Measurements from ENCODE around the gene SLC5A12.

The SLC5A12 gene

DNA sequence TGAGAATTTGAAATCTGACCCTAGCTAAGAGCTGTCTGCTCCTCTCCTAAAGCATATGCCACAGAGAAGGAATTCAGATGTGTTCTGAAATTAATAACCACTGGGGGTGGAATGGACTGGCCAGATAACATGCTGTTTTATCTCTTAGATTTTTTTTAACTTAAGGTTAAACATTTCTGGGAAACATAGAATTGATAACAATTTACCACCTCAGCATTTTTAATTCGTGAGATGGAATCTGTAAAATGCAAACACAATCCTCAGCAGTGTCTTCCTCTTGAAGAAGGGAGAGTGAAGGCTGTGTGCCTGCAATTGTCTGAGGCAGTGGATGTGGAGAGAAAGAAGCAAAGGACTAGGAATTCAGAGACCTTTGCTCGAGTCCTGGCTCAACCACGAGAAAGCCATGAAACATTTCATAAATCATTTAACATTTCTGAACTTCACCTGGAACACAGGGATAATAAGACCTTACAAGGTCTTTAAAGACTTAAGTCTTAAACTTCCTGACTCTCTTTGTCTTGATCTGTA is at the start of gene SLC5A12:
TSS of gene SLC5A12 (minus strand) at position 113 of the 528 bp plus-strand sequence. CDS start 346 bp downstream, outside the sequence.
- no peaks in the 10 kb centered on the region for H3K4me1 Mint-ChIP-seq
- DNase-seq (ENCODE audit: low spot score in 2 of 2): no peak
- H3K4me3 Mint-ChIP-seq: no peak within 1 kb of the TSS
- ATAC-seq (ENCODE audit: low read depth): no peak
- peaks cover 2% of the 10 kb centered on the region for H3K9me3 Mint-ChIP-seq
- no peak within 1 kb of the TSS for H3K27ac Mint-ChIP-seq
- no peaks in the 10 kb centered on the region for H3K27me3 Mint-ChIP-seq
- no peaks in the 10 kb centered on the region for H3K36me3 Mint-ChIP-seq

- no peaks in the 10 kb centered on the region for H3K27me3 Mint-ChIP-seq
- ATAC-seq (ENCODE audit: low read depth) (no peak), DNase-seq (ENCODE audit: low spot score in 2 of 2) (no peak)
- no peak overlapping the region for H3K27ac Mint-ChIP-seq
- no peaks in the 10 kb centered on the region for H3K9me3 Mint-ChIP-seq
- no peak overlapping the region for H3K4me3 Mint-ChIP-seq
- no peaks in the 10 kb centered on the region for H3K36me3 Mint-ChIP-seq
- H3K4me1 Mint-ChIP-seq: no peaks in the 10 kb centered on the region
These were observed 47.2 kb upstream of the SLC5A12 start for GRCh38 chr11:26769027-26769426.

DNA sequence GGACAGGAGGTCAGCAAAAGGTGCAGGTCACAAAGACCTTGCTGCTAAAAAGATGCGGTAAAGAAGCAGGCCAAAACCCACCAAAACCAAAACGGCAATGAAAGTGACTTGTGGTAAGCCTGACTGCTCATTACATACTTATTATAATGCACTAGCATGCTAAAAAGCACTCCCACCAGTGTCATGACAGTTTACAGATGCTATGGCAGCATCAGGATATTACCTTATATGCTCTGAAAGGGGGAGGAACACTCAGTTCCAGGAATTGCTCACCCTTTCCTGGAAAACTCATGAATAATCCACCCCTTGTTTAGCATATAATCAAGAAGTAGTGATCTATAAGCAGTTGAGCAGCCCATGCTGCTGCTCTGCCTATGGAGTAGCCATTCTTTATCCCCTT is 45.2 kb upstream of the SLC5A12 start:
- H3K27ac Mint-ChIP-seq: no peak overlapping the region
- H3K36me3 Mint-ChIP-seq: no peaks in the 10 kb centered on the region
- H3K27me3 Mint-ChIP-seq: no peaks in the 10 kb centered on the region
- H3K9me3 Mint-ChIP-seq: no peaks in the 10 kb centered on the region
- no peak for DNase-seq (ENCODE audit: low spot score in 2 of 2)
- no peaks in the 10 kb centered on the region for H3K4me1 Mint-ChIP-seq
- H3K4me3 Mint-ChIP-seq: no peak overlapping the region
- ATAC-seq (ENCODE audit: low read depth): no peak

- H3K36me3 Mint-ChIP-seq: no peaks in the 10 kb centered on the region
- no peaks in the 10 kb centered on the region for H3K9me3 Mint-ChIP-seq
- no peak for DNase-seq (ENCODE audit: low spot score in 2 of 2)
- no peak overlapping the region for H3K4me3 Mint-ChIP-seq
- no peak for ATAC-seq (ENCODE audit: low read depth)
- H3K4me1 Mint-ChIP-seq: no peaks in the 10 kb centered on the region
- no peak overlapping the region for H3K27ac Mint-ChIP-seq
- H3K27me3 Mint-ChIP-seq: no peaks in the 10 kb centered on the region
These were observed 43.5 kb upstream of the SLC5A12 start for GRCh38 chr11:26765323-26765722.

- no peak for DNase-seq (ENCODE audit: low spot score in 2 of 2)
- H3K4me1 Mint-ChIP-seq: no peaks in the 10 kb centered on the region
- H3K9me3 Mint-ChIP-seq: no peaks in the 10 kb centered on the region
- no peak for ATAC-seq (ENCODE audit: low read depth)
- H3K36me3 Mint-ChIP-seq: no peaks in the 10 kb centered on the region
- H3K27me3 Mint-ChIP-seq: no peaks in the 10 kb centered on the region
- no peak overlapping the region for H3K27ac Mint-ChIP-seq
- no peak overlapping the region for H3K4me3 Mint-ChIP-seq
These were observed 43.0 kb upstream of the SLC5A12 start for GRCh38 chr11:26764825-26765224.

DNA sequence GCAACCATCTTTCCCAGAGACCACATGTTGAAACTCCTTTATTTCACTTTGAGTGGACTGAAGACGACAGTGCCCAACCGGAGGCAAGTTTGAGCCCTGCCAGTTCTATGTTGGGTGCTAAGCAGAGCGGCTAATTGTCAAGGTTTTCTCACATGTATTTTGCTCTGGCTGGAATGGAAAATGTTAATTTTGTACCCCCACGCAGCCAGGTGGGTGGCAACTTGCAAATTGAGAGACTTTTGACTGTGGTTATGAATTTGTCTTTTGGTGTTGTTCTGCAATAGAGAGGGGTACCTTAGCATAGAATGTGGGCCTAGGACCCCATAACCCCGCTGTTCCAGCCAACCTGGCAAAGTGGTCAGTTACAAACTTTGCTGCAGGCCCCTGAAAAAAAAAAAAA is 42.5 kb upstream of the SLC5A12 start:
- ATAC-seq (ENCODE audit: low read depth): no peak
- Mint-ChIP-seq H3K27me3 (no peaks in the 10 kb centered on the region), H3K36me3 (no peaks in the 10 kb centered on the region), H3K4me1 (no peaks in the 10 kb centered on the region), H3K4me3 (no peak overlapping the region), H3K9me3 (no peaks in the 10 kb centered on the region), H3K27ac (no peak overlapping the region)
- DNase-seq (ENCODE audit: low spot score in 2 of 2): no peak

- no peak for ATAC-seq (ENCODE audit: low read depth)
- no peak for DNase-seq (ENCODE audit: low spot score in 2 of 2)
- no peaks in the 10 kb centered on the region for H3K4me1 Mint-ChIP-seq
- no peaks in the 10 kb centered on the region for H3K9me3 Mint-ChIP-seq
- no peaks in the 10 kb centered on the region for H3K27me3 Mint-ChIP-seq
- H3K27ac Mint-ChIP-seq: no peak overlapping the region
- no peaks in the 10 kb centered on the region for H3K36me3 Mint-ChIP-seq
- H3K4me3 Mint-ChIP-seq: no peak overlapping the region
These were observed 40.2 kb upstream of the SLC5A12 start for GRCh38 chr11:26762089-26762488.

DNA sequence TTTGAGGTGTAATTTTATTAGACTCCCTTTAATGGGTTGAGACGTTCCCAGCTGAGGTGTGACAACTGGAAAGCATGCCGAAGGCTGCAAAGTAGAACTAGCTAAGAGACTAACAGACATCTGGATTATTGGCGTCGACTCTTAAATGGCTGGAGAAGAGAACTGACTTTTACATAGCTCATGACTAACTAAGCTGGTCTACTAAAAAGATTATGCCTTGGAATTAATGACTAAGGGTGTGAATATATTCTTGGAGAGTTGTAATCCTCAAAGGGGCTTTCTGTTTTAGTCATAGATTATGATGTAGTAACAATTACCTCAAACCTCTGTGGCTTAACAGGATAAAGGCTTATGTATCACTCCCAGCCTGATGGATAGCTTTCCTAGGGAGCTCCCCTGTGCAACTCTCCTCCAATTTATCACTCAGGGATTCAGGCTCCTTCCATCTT is 39.5 kb upstream of the SLC5A12 start:
- Mint-ChIP-seq H3K36me3 (no peaks in the 10 kb centered on the region), H3K4me3 (no peak overlapping the region), H3K27me3 (no peaks in the 10 kb centered on the region), H3K27ac (no peak overlapping the region), H3K4me1 (no peaks in the 10 kb centered on the region), H3K9me3 (no peaks in the 10 kb centered on the region)
- DNase-seq (ENCODE audit: low spot score in 2 of 2): no peak
- no peak for ATAC-seq (ENCODE audit: low read depth)

DNA sequence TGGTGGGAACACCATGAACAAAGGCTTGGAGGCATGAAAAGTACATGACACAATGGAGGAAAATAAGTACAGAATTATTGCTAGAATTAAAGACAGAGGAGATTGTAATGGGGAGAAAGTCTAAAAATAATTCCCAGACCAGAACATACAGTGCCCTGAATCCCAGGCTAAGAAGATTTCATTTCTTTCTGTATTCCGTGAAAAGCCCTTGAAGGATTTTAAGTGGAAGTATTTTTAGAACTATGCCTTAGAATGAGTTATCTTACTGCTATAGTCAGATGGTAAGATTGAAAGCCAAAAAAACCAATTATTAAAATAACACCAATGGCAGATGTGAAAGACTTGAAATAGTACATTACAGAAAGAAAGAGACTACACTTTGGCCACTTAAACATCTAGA is 36.1 kb upstream of the SLC5A12 start:
- DNase-seq (ENCODE audit: low spot score in 2 of 2) (no peak), ATAC-seq (ENCODE audit: low read depth) (no peak)
- H3K36me3 Mint-ChIP-seq: no peaks in the 10 kb centered on the region
- no peaks in the 10 kb centered on the region for H3K4me1 Mint-ChIP-seq
- no peak overlapping the region for H3K4me3 Mint-ChIP-seq
- H3K27me3 Mint-ChIP-seq: no peaks in the 10 kb centered on the region
- no peak overlapping the region for H3K27ac Mint-ChIP-seq
- no peaks in the 10 kb centered on the region for H3K9me3 Mint-ChIP-seq

- Mint-ChIP-seq H3K27me3 (no peaks in the 10 kb centered on the region), H3K4me1 (no peaks in the 10 kb centered on the region), H3K4me3 (no peak overlapping the region), H3K36me3 (no peaks in the 10 kb centered on the region), H3K9me3 (no peaks in the 10 kb centered on the region), H3K27ac (no peak overlapping the region)
- DNase-seq (ENCODE audit: low spot score in 2 of 2) (no peak), ATAC-seq (ENCODE audit: low read depth) (no peak)
These were observed 33.9 kb upstream of the SLC5A12 start for GRCh38 chr11:26755762-26756161.

DNA sequence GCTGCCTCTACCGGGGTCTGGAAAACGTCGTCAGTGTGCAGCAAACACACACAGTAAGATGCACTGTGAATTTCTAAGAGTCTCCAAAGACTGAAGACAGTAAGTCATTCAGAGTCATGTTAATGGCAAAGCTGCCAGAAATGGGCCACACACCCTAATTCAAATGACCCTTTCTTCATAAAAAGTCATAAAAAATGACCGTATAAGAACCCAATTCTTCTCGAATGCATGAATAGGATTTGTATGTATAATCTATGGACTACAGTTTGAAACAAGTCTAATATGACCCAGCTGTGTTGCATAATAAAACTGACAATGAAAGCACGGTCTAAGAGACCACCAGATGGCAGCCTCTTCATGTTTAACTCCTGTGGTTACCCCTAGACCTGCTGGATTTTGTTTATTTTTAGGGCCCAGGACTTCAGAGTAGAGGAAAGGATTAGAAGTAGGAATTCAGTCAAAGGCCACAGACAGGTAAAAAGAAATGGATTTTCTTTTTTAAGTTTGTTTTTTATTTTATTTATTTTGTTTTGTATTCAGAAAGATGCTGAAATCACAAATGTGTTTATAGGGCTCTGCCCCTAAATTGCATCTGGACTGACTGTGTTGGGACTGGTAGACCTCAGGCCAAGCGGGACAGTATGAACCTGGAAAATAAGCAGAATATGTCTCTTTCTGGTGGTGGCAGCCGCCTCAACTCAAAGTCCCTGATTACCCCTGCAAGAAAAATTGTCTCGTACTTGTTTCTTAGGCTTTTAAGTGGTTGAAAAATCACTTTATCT is 32.1 kb upstream of the SLC5A12 start:
- ATAC-seq (ENCODE audit: low read depth): no peak
- Mint-ChIP-seq H3K27ac (no peak overlapping the region), H3K27me3 (no peaks in the 10 kb centered on the region), H3K4me3 (no peak overlapping the region), H3K36me3 (no peaks in the 10 kb centered on the region), H3K9me3 (no peaks in the 10 kb centered on the region), H3K4me1 (no peaks in the 10 kb centered on the region)
- no peak for DNase-seq (ENCODE audit: low spot score in 2 of 2)

GRCh38 chr11:26749927-26750326 is 28.1 kb upstream of the SLC5A12 start:
- H3K27ac Mint-ChIP-seq: no peak overlapping the region
- no peak overlapping the region for H3K4me3 Mint-ChIP-seq
- no peak for ATAC-seq (ENCODE audit: low read depth)
- DNase-seq (ENCODE audit: low spot score in 2 of 2): no peak
- H3K36me3 Mint-ChIP-seq: no peaks in the 10 kb centered on the region
- no peaks in the 10 kb centered on the region for H3K9me3 Mint-ChIP-seq
- no peaks in the 10 kb centered on the region for H3K27me3 Mint-ChIP-seq
- H3K4me1 Mint-ChIP-seq: no peaks in the 10 kb centered on the region

GRCh38 chr11:26743622-26744021 is 21.8 kb upstream of the SLC5A12 start:
- Mint-ChIP-seq H3K4me3 (no peak overlapping the region), H3K36me3 (no peaks in the 10 kb centered on the region), H3K27me3 (no peaks in the 10 kb centered on the region), H3K27ac (no peak overlapping the region), H3K9me3 (peaks cover 4% of the 10 kb centered on the region), H3K4me1 (no peaks in the 10 kb centered on the region)
- ATAC-seq (ENCODE audit: low read depth) (no peak), DNase-seq (ENCODE audit: low spot score in 2 of 2) (no peak)

DNA sequence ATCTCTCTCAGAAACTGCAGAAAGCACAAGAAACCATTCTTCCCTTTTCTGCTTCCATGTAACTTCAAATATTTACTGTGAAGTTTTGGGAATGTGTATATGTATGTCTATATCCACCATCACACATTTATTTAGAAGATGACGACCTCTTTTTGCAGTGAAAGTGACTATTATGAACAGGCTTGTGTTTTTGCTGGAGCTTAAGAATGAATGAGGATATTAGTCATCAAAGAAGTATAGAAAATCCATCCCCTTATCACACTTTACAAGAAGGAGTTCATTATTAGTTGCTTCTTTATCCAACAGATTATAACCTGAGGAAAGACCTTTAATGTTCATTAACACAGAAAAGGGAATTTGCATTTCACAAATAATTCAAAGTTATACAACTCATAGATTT is 21.1 kb upstream of the SLC5A12 start:
- no peaks in the 10 kb centered on the region for H3K36me3 Mint-ChIP-seq
- DNase-seq (ENCODE audit: low spot score in 2 of 2) (no peak), ATAC-seq (ENCODE audit: low read depth) (no peak)
- no peak overlapping the region for H3K27ac Mint-ChIP-seq
- no peaks in the 10 kb centered on the region for H3K4me1 Mint-ChIP-seq
- H3K27me3 Mint-ChIP-seq: no peaks in the 10 kb centered on the region
- H3K9me3 Mint-ChIP-seq: peaks cover 4% of the 10 kb centered on the region
- no peak overlapping the region for H3K4me3 Mint-ChIP-seq

DNA sequence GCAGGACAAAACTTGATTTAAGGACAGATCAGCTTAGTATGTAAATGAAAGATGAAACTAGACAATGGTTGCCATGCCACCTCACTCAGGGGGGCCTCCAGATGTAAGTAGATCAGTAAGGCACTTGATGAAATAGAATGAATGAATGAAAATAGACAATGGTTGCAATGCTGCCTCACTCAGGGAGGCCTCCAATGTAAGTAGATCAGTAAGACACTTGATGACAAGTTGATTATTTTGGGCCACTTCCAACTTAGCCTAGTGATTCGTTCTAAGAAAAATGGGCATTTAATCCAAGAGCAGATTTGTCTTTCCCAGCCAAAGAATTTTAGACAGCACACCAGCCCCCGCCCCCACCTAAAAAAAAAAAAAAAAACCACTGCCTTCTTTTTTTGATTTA is 19.2 kb upstream of the SLC5A12 start:
- DNase-seq (ENCODE audit: low spot score in 2 of 2): no peak

More for the DNA sequence above, 19.2 kb upstream of the SLC5A12 start:
- no peak for ATAC-seq (ENCODE audit: low read depth)
- H3K4me3 Mint-ChIP-seq: no peak overlapping the region
- H3K4me1 Mint-ChIP-seq: no peaks in the 10 kb centered on the region
- no peaks in the 10 kb centered on the region for H3K27me3 Mint-ChIP-seq
- H3K36me3 Mint-ChIP-seq: no peaks in the 10 kb centered on the region
- H3K9me3 Mint-ChIP-seq: peaks cover 4% of the 10 kb centered on the region
- H3K27ac Mint-ChIP-seq: no peak overlapping the region

All from memory B cell (primary cell).